ENCODE data around the gene PANK4.
A peak's percentile ranks its signal among the peaks of the same experiment; 100 is the strongest.

PANK4 gene

GRCh38 chr1:2528016-2528415, 1.6 kb upstream of the PANK4 start:
- DNase-seq: no peak

- DNase-seq: no peak
These were observed 1.1 kb upstream of the PANK4 start for GRCh38 chr1:2527556-2527860.

DNA sequence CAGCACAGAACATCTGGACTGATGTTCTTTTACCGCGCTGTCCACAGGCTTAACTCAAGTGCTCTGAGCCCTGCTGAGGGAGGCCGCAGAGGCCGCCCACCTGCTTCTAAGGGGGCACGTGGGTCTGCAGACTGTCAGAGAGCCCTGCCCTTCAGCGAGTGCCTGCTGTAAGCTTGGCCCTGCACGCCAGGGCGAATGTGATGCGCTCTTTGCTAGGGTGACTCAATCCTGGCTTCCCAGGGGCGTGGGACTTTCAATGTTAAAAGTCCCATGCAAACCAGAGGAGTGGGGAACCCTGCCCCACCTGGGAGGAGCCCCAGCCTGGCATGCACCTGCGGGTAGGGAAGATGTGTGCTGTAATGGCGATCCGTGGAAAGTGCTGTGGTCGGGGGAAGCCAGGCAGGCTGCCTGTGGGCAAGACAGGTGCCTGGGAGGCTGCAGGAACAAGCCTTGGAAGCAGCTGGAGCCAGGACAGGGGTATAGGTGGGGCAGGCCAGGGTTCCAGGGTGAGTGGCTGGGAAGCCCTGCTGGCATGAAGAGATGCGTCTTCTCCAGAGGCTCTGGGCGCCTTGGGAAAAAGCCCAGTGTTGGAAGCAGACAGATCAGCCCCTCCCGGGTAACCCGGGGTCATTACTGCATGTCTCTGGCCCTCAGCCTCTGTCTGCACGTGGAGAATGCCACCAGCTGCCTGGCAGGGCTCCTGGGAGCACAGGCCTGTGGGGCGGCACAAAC, 594 bp upstream of the PANK4 start:
- DNase-seq: peak; percentile 33 to 50

DNA sequence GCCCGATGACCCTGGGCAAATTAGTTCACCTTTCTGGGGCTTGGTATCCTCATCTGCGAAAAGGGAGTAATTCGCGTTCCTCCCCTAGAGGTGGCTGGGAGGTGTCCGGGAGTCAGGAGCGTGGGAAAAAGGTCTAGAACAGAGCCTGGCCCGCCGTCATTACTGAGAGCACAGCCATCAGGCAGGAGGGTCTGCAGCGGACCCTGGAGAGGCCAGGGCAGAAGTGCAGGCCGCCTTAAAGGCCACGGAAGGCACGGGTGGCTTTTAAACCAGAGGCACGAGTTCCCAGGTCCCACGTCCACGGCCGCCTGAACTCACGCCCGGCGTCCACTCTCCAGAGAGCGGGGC, 850 bp downstream of the PANK4 start:
- DNase-seq: no peak

DNA sequence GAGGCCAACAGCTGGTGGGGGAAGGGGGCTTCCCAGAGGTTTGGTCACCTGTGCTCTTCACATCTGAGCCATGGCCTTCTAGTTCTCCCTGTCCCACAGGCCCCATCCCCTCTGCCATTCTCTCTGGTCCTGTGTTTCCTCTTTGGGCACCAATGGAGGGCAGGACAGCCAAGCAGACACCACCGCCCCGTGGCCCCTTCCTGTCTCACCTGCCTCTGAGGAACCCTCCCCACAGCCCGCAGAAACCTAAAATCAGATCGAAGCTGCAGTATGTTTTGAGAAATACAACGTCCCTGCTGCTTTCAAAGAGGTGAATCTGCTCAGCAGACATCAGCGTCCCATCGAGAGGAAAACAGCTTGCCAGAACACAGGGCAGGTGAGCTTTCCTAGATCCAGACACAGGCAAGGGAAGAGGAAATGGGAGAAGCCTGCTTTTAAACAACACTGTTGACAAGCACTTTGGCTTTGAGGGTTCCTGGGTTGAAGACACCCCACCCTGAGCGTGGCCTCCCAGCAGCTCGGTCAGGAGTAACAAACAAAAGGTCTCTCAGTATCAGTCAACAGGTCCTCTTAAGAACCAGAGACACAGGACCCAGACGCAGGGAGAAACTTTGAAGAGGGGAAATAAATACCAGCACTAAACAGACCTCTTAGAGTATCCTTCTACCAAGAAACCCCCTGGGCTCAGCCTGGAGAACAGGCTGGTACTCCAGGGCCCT, 2.3 kb downstream of the PANK4 start:
- DNase-seq: no peak

GRCh38 chr1:2523191-2523890, 3.1 kb downstream of the PANK4 start:
- DNase-seq: no peak

GRCh38 chr1:2522230-2522629, 4.2 kb downstream of the PANK4 start:
- no peak for DNase-seq

GRCh38 chr1:2520806-2521205, 5.6 kb downstream of the PANK4 start:
- DNase-seq: no peak

- no peak for DNase-seq
These were observed 6.2 kb downstream of the PANK4 start for GRCh38 chr1:2520206-2520605.

GRCh38 chr1:2519729-2520128, 6.7 kb downstream of the PANK4 start:
- no peak for DNase-seq

DNA sequence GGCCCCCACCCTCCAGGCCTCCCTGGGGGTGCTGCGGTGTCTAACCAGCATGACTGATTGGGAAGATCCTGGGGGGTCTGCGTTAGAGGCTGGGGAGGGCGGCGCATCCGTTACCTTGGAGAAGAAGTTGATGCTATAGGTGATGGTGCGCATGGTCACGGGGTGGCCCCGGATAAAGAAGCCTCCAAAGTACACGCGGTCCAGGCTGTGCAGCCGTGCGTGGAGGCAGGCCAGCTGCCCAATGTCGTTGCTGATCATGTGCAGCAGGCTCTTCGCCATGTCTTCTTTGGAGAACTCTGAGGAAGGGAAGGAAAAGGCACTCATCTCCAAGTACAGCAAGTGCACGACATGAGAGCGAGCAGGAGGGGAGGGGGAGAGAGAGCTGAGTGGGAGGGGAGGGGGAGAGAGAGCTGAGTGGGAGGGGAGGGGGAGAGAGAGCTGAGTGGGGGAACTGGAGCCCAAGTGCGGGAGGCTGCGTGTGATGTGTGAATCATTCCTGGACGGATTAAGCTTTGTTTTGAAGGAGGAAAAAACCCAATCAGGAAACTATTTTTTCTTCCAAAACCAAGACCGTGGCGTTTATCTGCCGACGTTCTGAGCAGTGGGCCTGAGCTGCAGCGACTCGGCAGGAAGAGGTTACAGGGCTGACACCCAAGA, 7.2 kb downstream of the PANK4 start:
- DNase-seq: no peak

DNA sequence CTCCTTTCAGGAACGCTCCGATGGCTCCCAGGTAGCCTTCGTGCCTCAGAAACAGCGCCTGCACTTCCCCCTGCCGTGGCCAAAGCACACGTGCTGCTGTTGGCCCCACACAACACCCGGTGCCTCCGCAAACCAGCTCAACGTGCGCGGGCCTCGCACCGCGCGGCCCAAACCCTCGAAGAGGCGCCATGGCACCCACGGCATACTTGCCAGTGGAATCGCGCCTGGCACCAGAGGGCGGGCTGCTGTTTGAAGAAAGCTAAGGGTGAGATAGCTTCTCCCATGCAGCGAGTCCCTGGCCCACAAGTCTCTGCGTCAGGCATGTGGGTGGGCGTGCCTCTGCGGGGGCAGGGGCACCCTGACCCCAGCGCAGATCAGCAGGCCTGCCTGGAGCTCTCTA, 7.9 kb downstream of the PANK4 start:
- no peak for DNase-seq

DNA sequence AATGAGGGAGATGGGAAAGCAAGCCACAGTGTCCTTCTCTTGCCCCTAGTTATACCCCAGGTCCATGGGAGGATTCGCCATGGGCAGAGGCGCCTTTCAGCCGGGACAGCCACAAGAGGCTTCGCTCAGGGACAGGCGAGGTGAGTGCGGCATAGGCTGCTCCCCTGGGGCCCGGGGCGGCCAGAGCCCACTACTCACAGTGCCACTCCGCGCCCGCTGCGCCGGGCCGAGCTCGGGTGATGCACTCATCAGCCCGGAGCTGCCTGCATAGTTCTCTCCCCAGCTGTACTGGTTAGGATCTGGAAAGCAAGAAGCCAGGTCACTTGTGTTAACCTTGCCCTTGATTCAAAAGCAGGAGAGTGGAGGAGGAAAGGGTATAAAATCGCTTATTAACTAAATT, 8.4 kb downstream of the PANK4 start:
- no peak for DNase-seq

DNA sequence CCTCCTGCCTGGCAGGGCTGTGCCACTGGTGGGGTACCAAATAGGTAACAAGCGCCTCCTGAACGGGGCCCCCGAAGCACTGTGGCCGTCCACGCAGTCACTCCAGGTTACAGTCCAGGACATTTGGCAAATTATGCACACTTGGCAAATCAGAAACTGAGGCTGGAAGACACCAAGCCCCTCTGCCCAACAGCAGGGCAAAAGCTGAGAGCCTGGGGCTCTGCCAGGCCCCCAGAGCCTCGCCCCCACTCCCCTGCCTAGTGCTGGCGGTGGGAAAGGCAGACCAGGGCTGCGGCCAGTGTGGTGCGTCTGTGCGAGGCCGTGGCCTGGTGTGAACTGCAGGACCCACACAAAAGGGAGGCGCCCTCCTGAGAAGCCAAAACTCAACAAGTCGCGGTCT, 9.4 kb downstream of the PANK4 start:
- DNase-seq: no peak

- DNase-seq: no peak
These were observed 10.3 kb downstream of the PANK4 start for GRCh38 chr1:2516124-2516523.

- DNase-seq: no peak
These were observed 10.7 kb downstream of the PANK4 start for GRCh38 chr1:2515763-2516080.

DNA sequence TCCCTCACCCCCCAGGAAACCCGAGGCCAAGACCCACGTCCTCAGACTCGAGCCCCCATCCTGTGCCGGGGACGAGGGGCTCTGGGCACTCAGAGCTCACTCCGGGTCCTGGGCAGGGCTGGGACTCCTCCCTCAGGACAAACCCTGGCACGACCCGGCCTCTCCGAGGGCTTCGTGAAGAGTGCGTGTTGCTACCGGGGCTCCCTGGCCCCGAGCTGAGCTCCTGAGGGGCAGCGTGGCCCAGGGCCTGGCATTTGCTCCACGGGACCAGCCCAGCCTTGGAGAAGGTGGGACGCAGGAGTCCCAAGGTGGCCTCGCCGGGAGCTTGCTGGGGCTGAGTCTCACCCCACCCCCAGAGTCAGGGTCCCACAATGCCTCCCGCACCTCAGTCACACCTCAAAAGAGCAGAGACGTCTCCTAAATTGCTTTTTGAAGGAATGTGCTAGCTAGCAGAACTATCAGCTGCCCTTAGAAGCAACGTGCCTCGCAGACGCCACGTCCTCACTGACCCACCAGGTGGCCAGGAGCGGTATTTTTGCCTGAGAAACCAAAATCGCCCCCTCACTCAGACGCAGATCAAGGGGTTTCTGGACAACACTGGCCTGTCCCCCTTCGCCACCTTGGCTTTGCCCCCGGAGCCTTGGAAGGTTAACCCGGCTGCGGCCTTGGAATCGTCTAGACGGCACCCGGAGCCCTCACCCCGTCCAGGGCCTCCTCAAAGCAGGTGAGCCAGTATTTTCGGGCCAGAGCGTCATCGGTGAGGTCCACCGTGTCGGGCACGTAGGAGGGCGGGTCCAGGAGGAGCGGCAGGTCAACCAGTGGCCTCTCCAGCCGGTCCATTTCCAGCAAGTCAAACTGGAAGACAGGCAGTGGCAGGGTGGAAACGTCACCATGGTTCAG, 11.3 kb downstream of the PANK4 start:
- DNase-seq: no peak

GRCh38 chr1:2513939-2514652, 12.3 kb downstream of the PANK4 start:
- no peak for DNase-seq

- DNase-seq: no peak
These were observed 13.5 kb downstream of the PANK4 start for GRCh38 chr1:2512862-2513421.

- DNase-seq: no peak
These were observed 15.8 kb downstream of the PANK4 start for GRCh38 chr1:2510366-2511155.

- no peak for DNase-seq
These were observed 16.8 kb downstream of the PANK4 start for GRCh38 chr1:2509589-2509988.

Data from activated CD4-positive, alpha-beta T cell treated with anti-CD3 and anti-CD28 coated beads, Interleukin-2, amount 50 U/mL, for 4 hours (primary cell).